Upper lobe of left lung (tissue), 4 donors: ENCODE measurements around the gene NELFCD.

Source experiments
- CTCF ChIP-seq, 6 experiments: fragments of 450-650 bp in 4 of 6; fragments of 200-600 bp in 2 of 6; sonication (generic) in 2 of 6; IDR thresholded peaks; one replicate each; pipeline ENCODE4 v1.5.1; 2016 to 2019; ENCODE audit warnings: antibody characterized with exemption in 6 of 6
- EP300 ChIP-seq, 4 donors: sonication (generic); formaldehyde crosslinking; IDR thresholded peaks; one replicate each; pipeline ENCODE4 v1.5.1; 2017; ENCODE audit warnings: antibody characterized with exemption in 4 of 4, control low read depth in 2 of 4
- POLR2AphosphoS5 ChIP-seq, 2 donors: sonication (generic); formaldehyde crosslinking; IDR thresholded peaks; one replicate each; pipeline ENCODE4 v1.5.1; 2017; ENCODE audit warnings: antibody characterized with exemption in 2 of 2

GRCh38 chr20:59016795-59017492 lies 35.9 kb downstream of the NELFCD start:
- no peak for TF ChIP-seq CTCF (IDR thresholded peaks at IDR 0.05)
- no peak for TF ChIP-seq POLR2AphosphoS5 (IDR thresholded peaks at IDR 0.05)
- no peak for TF ChIP-seq EP300 (IDR thresholded peaks at IDR 0.05)
